ENCODE results near the gene DHX16. TPM values are rescaled to one million over a fixed set of nuclear protein-coding genes. Genes with fewer than 3 reads are reported as not detected.
A peak's percentile ranks its signal among the peaks of the same experiment; 100 is the strongest.
"Not testable (repeated sequence)": the region's sequence is repeated elsewhere in the genome, so short reads cannot be mapped to it uniquely, and the experiment has no call there.

DHX16 gene
- total RNA-seq, 1 experiment from 2014 or later: 40.6 TPM

DNA sequence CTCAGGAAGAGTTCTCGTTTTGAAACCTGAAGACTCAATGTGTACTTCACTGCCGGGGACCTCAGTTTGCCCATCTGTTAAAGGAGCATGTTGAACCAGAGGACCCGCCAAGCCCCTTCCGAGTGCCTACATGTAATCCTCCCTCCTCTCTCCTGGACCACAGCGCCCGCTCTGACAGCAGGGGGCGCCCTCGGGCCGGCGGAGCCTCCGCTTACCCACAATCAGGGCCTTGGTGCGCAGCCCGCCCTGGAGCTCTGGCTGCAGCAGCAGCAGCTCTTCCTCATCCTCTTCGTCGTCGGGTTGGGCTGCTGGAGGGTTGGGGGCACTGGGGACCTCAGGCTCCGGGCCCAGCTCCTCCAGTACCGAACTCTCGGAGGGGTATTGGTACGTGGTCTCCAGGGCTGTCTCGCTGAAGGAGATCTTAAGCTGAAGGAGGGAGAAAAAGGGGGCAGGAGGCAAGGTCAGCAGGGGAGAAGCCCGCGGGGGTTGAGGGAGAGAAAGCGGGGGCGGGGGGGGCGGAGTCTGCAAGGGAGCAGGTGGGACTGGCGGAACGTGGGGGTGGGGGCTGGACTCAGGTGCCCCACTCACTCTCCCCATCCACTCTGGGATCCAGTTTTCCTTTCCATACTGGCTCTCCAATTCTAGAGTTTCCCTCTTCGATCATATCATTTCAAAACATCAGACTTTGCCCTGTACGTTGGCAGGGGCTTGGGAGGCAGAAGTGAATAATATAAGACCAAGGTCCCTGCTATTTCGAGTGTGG lies 6.3 kb upstream of the DHX16 start:
- peaks cover 14% of the 10 kb centered on the region for H3K36me3 Mint-ChIP-seq (ENCODE audit: insufficient read depth, unreplicated experiment)
- intact Hi-C loops (cut with micrococcal nuclease; ENCODE audit: unreplicated experiment): loop anchor here (1.0 kb wide), 2 partner anchors 38 to 43 kb away; partner anchors contain the start of gene MDC1
- BruUV-seq (replicated peaks): no TSS peak

DNA sequence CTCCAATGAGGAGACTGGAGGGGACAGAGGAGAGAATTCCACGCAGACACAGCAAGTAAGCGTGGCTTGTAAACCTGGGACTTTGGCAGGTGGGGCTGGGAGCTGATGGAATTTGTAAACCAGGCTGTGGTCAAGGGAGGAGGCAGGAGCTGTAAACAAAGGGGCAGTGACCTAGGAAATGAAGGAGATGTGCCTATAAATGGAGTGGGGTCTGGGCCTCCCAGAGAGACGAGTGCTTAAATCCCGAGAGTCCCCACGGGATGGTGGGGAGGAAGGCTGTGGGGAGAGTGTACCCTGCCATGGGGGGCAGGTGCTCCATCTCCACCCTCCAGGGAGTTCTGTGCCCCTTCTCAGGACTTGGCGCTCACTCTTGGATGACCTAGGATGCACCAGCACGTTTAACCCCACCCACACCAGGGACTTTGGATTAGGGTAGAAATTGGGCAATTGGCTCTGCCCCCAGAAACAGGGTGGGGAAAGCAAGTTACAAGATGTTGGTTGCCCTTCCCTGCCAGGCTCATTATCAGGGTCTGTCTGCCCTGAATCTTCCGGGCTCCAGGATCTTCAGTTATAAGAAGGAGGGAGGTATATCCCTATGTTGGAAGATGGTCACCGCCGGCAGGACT lies 4.0 kb upstream of the DHX16 start:
- intact Hi-C loops (cut with micrococcal nuclease; ENCODE audit: unreplicated experiment): no loop called here
- ChIA-PET POLR2A (no interaction called here), CTCF (interaction anchor here (1.4 kb wide), 1 partner anchor 54 kb away, joined by 4 read pairs; no protein-coding TSS in a partner anchor)
- no peaks in the 10 kb centered on the region for H3K4me1 Mint-ChIP-seq (ENCODE audit: low read depth, unreplicated experiment)
- Histone ChIP-seq H3K4me1 (peaks cover under 1% of the 10 kb centered on the region), H3K9me3 (no peaks in the 10 kb centered on the region), H3K4me3 (ENCODE audit: low read depth, low read length) (no peak overlapping the region), H3K36me3 (ENCODE audit: control insufficient read depth, insufficient read depth, low read length) (no peaks in the 10 kb centered on the region), H3K27me3 (replicated peaks; ENCODE audit: control insufficient read depth, insufficient read depth, low read length) (no peaks in the 10 kb centered on the region)
- TF ChIP-seq, protein P1, sequence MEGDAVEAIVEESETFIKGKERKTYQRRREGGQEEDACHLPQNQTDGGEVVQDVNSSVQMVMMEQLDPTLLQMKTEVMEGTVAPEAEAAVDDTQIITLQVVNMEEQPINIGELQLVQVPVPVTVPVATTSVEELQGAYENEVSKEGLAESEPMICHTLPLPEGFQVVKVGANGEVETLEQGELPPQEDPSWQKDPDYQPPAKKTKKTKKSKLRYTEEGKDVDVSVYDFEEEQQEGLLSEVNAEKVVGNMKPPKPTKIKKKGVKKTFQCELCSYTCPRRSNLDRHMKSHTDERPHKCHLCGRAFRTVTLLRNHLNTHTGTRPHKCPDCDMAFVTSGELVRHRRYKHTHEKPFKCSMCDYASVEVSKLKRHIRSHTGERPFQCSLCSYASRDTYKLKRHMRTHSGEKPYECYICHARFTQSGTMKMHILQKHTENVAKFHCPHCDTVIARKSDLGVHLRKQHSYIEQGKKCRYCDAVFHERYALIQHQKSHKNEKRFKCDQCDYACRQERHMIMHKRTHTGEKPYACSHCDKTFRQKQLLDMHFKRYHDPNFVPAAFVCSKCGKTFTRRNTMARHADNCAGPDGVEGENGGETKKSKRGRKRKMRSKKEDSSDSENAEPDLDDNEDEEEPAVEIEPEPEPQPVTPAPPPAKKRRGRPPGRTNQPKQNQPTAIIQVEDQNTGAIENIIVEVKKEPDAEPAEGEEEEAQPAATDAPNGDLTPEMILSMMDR (IDR thresholded peaks at IDR 0.05; ENCODE audit: insufficient read depth in 1 of 2, low read depth in 1 of 2, low read length in 1 of 2, severe bottlenecking in 1 of 2, unreplicated experiment in 1 of 2): no peak
- no peak overlapping the region for H3K4me3 Mint-ChIP-seq (ENCODE audit: unreplicated experiment)
- no peaks in the 10 kb centered on the region for H3K9me3 Mint-ChIP-seq (ENCODE audit: unreplicated experiment)
- BruUV-seq (replicated peaks): no TSS peak
- no peak for DNase-seq
- peaks cover 23% of the 10 kb centered on the region for H3K36me3 Mint-ChIP-seq (ENCODE audit: insufficient read depth, unreplicated experiment)
- H3K27ac Mint-ChIP-seq (ENCODE audit: unreplicated experiment): no peak overlapping the region
- no peaks in the 10 kb centered on the region for H3K27me3 Mint-ChIP-seq (ENCODE audit: insufficient read depth, unreplicated experiment)

More for the DNA sequence above, 6.3 kb upstream of the DHX16 start:
- Mint-ChIP-seq H3K27ac (ENCODE audit: unreplicated experiment) (no peak overlapping the region), H3K4me1 (ENCODE audit: low read depth, unreplicated experiment) (peaks cover 4% of the 10 kb centered on the region), H3K27me3 (ENCODE audit: insufficient read depth, unreplicated experiment) (no peaks in the 10 kb centered on the region), H3K4me3 (ENCODE audit: unreplicated experiment) (no peak overlapping the region), H3K9me3 (ENCODE audit: unreplicated experiment) (no peaks in the 10 kb centered on the region)
- Histone ChIP-seq H3K4me1 (0 out of 2 replicates have a peak, but pooled peaks cover 4% of the 10 kb centered on the region), H3K4me3 (ENCODE audit: low read depth, low read length) (no peak overlapping the region), H3K36me3 (ENCODE audit: control insufficient read depth, insufficient read depth, low read length) (no peaks in the 10 kb centered on the region), H3K27me3 (replicated peaks; ENCODE audit: control insufficient read depth, insufficient read depth, low read length) (no peaks in the 10 kb centered on the region), H3K9me3 (no peaks in the 10 kb centered on the region)
- DNase-seq: peak; percentile 68 to 86
- TF ChIP-seq, protein P1 (IDR thresholded peaks at IDR 0.05; ENCODE audit: insufficient read depth in 1 of 2, low read depth in 1 of 2, low read length in 1 of 2, severe bottlenecking in 1 of 2, unreplicated experiment in 1 of 2): peak; percentile 81 to 95
- CTCF ChIA-PET: interaction anchor here (0.5 to 2.0 kb wide), 13 partner anchors 9 to 408 kb away, joined by 3 to 28 read pairs (median 4); partner anchors contain the start of genes MDC1 and NRM
- POLR2A ChIA-PET: interaction anchor here (0.5 to 1.2 kb wide), 3 partner anchors 38 to 64 kb away, joined by 3 to 5 read pairs (median 4); partner anchors contain the start of gene MDC1

DNA sequence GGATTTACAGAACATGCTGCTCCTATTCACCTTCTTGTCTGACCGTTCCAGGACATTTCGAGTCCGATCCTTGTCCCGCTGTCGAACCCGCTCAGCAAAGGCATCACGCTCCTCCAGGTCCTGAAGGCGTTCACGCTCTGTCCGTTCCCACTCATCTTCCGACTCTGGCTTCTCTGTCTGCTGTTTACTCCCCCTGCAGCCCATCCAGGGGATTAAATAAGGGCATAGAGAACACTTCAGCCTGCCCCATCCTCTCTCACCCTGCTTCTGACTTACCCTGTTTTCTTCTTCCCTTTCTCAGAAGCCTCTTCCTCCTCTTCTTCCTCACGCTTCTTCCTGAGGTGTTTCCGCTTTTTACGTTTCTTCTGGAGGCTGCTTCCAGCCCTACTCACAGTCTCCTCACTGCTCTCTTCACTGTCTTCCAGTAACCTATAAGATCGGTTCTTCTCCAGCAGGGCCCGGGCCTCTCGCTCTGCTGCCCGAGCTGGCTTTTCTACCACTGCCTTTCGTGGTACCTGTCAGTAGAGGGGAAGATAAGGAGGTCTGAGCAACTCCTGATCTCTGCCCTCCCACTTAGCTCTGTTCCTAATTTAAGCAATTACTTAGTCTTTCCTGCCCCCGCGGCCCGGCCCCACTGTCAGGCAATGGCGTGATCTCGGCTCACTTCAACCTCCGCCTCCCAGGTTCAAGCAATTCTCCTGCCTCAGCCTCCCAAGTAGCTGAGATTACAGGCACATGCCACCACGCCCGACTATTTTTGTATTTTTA lies 1.9 kb downstream of the DHX16 start:
- Histone ChIP-seq H3K27me3 (replicated peaks; ENCODE audit: control insufficient read depth, insufficient read depth, low read length) (no peaks in the 10 kb centered on the region), H3K36me3 (ENCODE audit: control insufficient read depth, insufficient read depth, low read length) (no peaks in the 10 kb centered on the region), H3K4me3 (ENCODE audit: low read depth, low read length) (no peak overlapping the region), H3K4me1 (peaks cover 6% of the 10 kb centered on the region), H3K9me3 (no peaks in the 10 kb centered on the region)
- H3K36me3 Mint-ChIP-seq (ENCODE audit: insufficient read depth, unreplicated experiment): peaks cover 48% of the 10 kb centered on the region
- ChIA-PET CTCF (no interaction called here), POLR2A (no interaction called here)
- H3K27me3 Mint-ChIP-seq (ENCODE audit: insufficient read depth, unreplicated experiment): no peaks in the 10 kb centered on the region
- no peak overlapping the region for H3K4me3 Mint-ChIP-seq (ENCODE audit: unreplicated experiment)
- H3K4me1 Mint-ChIP-seq (ENCODE audit: low read depth, unreplicated experiment): peaks cover 5% of the 10 kb centered on the region
- BruUV-seq (replicated peaks): TSS peak; percentile 17
- H3K9me3 Mint-ChIP-seq (ENCODE audit: unreplicated experiment): no peaks in the 10 kb centered on the region
- DNase-seq: no peak
- no peak overlapping the region for H3K27ac Mint-ChIP-seq (ENCODE audit: unreplicated experiment)
- TF ChIP-seq, protein P1 (IDR thresholded peaks at IDR 0.05; ENCODE audit: insufficient read depth in 1 of 2, low read depth in 1 of 2, low read length in 1 of 2, severe bottlenecking in 1 of 2, unreplicated experiment in 1 of 2): peak in 1 of 2 experiments; percentile 22
- intact Hi-C loops (cut with micrococcal nuclease; ENCODE audit: unreplicated experiment): loop anchor here (5.0 kb wide), 1 partner anchor 189 kb away; no protein-coding TSS in a partner anchor

DNA sequence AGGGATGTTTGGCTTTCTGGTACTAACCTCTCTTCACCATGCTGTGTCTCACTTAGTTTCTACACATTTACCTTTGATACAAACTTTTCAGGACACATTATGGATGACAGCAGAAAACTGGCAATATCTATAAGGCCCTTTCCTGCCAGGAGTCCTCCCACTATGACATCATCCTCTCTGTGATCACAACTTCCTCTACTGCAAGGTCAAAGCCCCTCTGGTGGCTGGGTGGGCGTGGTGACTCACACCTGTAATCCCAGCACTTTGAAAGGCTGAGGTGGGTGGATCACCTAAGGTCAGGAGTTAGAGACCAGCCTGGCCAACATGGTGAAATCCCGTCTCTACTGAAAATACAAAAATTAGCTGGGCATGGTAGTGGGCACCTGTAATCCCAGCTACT lies 6.5 kb downstream of the DHX16 start:
- H3K4me3 ChIP-seq (ENCODE audit: low read depth, low read length); H3K4me1 Mint-ChIP-seq (ENCODE audit: low read depth, unreplicated experiment); H3K27me3 Mint-ChIP-seq (ENCODE audit: insufficient read depth, unreplicated experiment); CTCF ChIA-PET; intact Hi-C loops (cut with micrococcal nuclease; ENCODE audit: unreplicated experiment); DNase-seq; H3K27ac Mint-ChIP-seq (ENCODE audit: unreplicated experiment); H3K9me3 ChIP-seq; POLR2A ChIA-PET; H3K36me3 ChIP-seq (ENCODE audit: control insufficient read depth, insufficient read depth, low read length); H3K4me1 ChIP-seq; H3K9me3 Mint-ChIP-seq (ENCODE audit: unreplicated experiment); BruUV-seq (replicated peaks); H3K27me3 ChIP-seq (replicated peaks; ENCODE audit: control insufficient read depth, insufficient read depth, low read length); H3K4me3 Mint-ChIP-seq (ENCODE audit: unreplicated experiment): not testable (repeated sequence)
- H3K36me3 Mint-ChIP-seq (ENCODE audit: insufficient read depth, unreplicated experiment): peaks cover 76% of the 10 kb centered on the region

Data from Caco-2 (cell line).